Measurements from ENCODE around the gene PLGRKT. TPM values are rescaled to one million over a fixed set of nuclear protein-coding genes. Genes with fewer than 3 reads are reported as not detected.

The PLGRKT gene
- total RNA-seq, 1 experiment from 2014 or later = 21.6 TPM

GRCh38 chr9:5449521-5450358, 12.0 kb upstream of the PLGRKT start:
- ChIA-PET CTCF (interaction anchor here (0.6 to 4.6 kb wide), 51 partner anchors 10 to 731 kb away, joined by 3 to 62 read pairs (median 4); partner anchors contain the start of genes PDCD1LG2, PLGRKT and RCL1), POLR2A (interaction anchor here (0.5 to 2.6 kb wide), 22 partner anchors 11 to 787 kb away, joined by 3 to 40 read pairs (median 5); partner anchors contain the start of genes JAK2, PDCD1LG2, PLGRKT and PLPP6)
- Mint-ChIP-seq H3K4me1 (ENCODE audit: insufficient read depth, unreplicated experiment) (peaks cover 28% of the 10 kb centered on the region), H3K9me3 (ENCODE audit: unreplicated experiment) (no peaks in the 10 kb centered on the region), H3K27ac (ENCODE audit: low read depth, unreplicated experiment) (peak overlapping the region; percentile 95), H3K36me3 (ENCODE audit: insufficient read depth, unreplicated experiment) (no peaks in the 10 kb centered on the region), H3K27me3 (ENCODE audit: insufficient read depth, unreplicated experiment) (no peaks in the 10 kb centered on the region), H3K4me3 (ENCODE audit: unreplicated experiment) (peak overlapping the region; percentile 84)
- TF ChIP-seq CTCF (IDR thresholded peaks at IDR 0.05; ENCODE audit: unreplicated experiment) = no peak
- TSS peak; percentile 73 for BruUV-seq (replicated peaks)
- peak; percentile 36 for DNase-seq (ENCODE audit: unreplicated experiment)
- intact Hi-C loops (cut with micrococcal nuclease) = loop anchor here (1.0 kb wide), 3 partner anchors 141 to 266 kb away; no protein-coding TSS in a partner anchor

GRCh38 chr9:5448461-5449435, 11.0 kb upstream of the PLGRKT start:
- Mint-ChIP-seq H3K27ac (ENCODE audit: low read depth, unreplicated experiment) (peak overlapping the region; percentile 95), H3K27me3 (ENCODE audit: insufficient read depth, unreplicated experiment) (no peaks in the 10 kb centered on the region), H3K36me3 (ENCODE audit: insufficient read depth, unreplicated experiment) (no peaks in the 10 kb centered on the region), H3K9me3 (ENCODE audit: unreplicated experiment) (no peaks in the 10 kb centered on the region), H3K4me1 (ENCODE audit: insufficient read depth, unreplicated experiment) (peaks cover 22% of the 10 kb centered on the region), H3K4me3 (ENCODE audit: unreplicated experiment) (peak overlapping the region; percentile 84)
- no TSS peak for BruUV-seq (replicated peaks)
- POLR2A ChIA-PET = interaction anchor here (0.8 to 2.6 kb wide), 11 partner anchors 11 to 262 kb away, joined by 3 to 40 read pairs (median 7); partner anchors contain the start of genes PLGRKT and RIC1
- no peak for TF ChIP-seq CTCF (IDR thresholded peaks at IDR 0.05; ENCODE audit: unreplicated experiment)
- intact Hi-C loops (cut with micrococcal nuclease) = no loop called here
- DNase-seq (ENCODE audit: unreplicated experiment) = no peak
- CTCF ChIA-PET = interaction anchor here (0.6 to 4.6 kb wide), 15 partner anchors 10 to 882 kb away, joined by 3 to 62 read pairs (median 4); partner anchors contain the start of genes ERMP1 and PLGRKT

DNA sequence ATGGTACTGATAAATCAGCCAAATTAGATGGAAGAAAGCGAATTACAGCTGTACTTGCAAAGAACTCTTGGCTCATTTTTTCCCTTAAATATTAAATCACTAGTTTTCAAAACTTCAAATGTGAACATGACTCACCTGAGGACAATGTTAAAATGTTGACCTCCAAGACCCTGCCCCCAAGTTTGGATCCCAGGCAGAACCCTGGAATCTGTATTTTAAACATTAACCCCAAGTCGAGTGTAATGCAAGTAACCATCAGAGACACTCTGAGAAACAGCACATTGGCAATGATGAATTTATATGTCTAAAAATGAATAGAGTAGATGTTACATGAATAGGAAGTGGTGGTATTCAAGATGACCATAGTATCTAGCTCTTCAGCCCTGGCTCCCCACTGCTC, 10.3 kb upstream of the PLGRKT start:
- Mint-ChIP-seq H3K27ac (ENCODE audit: low read depth, unreplicated experiment) (no peak overlapping the region), H3K9me3 (ENCODE audit: unreplicated experiment) (no peaks in the 10 kb centered on the region), H3K4me3 (ENCODE audit: unreplicated experiment) (no peak overlapping the region), H3K36me3 (ENCODE audit: insufficient read depth, unreplicated experiment) (no peaks in the 10 kb centered on the region), H3K27me3 (ENCODE audit: insufficient read depth, unreplicated experiment) (no peaks in the 10 kb centered on the region), H3K4me1 (ENCODE audit: insufficient read depth, unreplicated experiment) (peaks cover 22% of the 10 kb centered on the region)
- no peak for DNase-seq (ENCODE audit: unreplicated experiment)
- ChIA-PET CTCF (interaction anchor here (0.6 to 4.6 kb wide), 7 partner anchors 10 to 881 kb away, joined by 3 to 62 read pairs (median 4); partner anchors contain the start of genes ERMP1 and PLGRKT), POLR2A (no interaction called here)
- no peak for TF ChIP-seq CTCF (IDR thresholded peaks at IDR 0.05; ENCODE audit: unreplicated experiment)
- intact Hi-C loops (cut with micrococcal nuclease) = no loop called here
- BruUV-seq (replicated peaks) = no TSS peak

All from MCF 10A (cell line).